AG09309 (cell line): ENCODE measurements around the gene TSC22D1.

ENCODE experiments used
- DNase-seq: peaks from one replicate; pipeline ENCODE4 v3.0.0-alpha.2; 2010; ENCODE audit warnings: low read depth
- H3K4me3 ChIP-seq: 2 replicates; pipeline ENCODE4 v1.5.1; 2011; ENCODE audit warnings: mild to moderate bottlenecking, low read depth, low read length, moderate library complexity; ENCODE audit not compliant: control insufficient read depth
- TF ChIP-seq, protein P1 (sequence below): IDR thresholded peaks from 2 replicates; pipeline ENCODE4 v1.5.1; 2011; ENCODE audit warnings: mild to moderate bottlenecking, low read depth, low read length, inconsistent platforms; ENCODE audit not compliant: insufficient read depth, control insufficient read depth; ENCODE audit errors: missing control alignments

TSC22D1 gene

DNA sequence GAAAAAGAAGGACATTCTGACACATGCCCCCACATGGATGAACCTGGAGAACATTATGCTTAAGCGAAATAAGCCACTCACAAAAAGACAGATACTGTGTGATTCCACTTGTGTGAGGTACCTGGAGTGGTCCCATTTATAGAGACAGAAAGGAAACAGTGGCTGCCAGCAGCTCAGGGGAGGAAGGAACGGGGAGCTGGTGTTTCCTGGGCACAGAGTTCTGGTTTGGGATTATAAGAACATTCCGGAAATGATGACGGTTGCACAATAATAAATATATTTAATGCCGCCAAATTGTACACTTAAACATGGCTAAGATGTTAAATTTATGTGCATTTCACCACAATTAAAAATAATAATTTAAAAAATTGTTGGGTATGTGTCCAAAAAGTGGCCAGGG is 169.5 kb downstream of the TSC22D1 start:
- no peak overlapping the region for H3K4me3 ChIP-seq
- no peak for DNase-seq
- TF ChIP-seq, protein P1, sequence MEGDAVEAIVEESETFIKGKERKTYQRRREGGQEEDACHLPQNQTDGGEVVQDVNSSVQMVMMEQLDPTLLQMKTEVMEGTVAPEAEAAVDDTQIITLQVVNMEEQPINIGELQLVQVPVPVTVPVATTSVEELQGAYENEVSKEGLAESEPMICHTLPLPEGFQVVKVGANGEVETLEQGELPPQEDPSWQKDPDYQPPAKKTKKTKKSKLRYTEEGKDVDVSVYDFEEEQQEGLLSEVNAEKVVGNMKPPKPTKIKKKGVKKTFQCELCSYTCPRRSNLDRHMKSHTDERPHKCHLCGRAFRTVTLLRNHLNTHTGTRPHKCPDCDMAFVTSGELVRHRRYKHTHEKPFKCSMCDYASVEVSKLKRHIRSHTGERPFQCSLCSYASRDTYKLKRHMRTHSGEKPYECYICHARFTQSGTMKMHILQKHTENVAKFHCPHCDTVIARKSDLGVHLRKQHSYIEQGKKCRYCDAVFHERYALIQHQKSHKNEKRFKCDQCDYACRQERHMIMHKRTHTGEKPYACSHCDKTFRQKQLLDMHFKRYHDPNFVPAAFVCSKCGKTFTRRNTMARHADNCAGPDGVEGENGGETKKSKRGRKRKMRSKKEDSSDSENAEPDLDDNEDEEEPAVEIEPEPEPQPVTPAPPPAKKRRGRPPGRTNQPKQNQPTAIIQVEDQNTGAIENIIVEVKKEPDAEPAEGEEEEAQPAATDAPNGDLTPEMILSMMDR, result no peak

DNA sequence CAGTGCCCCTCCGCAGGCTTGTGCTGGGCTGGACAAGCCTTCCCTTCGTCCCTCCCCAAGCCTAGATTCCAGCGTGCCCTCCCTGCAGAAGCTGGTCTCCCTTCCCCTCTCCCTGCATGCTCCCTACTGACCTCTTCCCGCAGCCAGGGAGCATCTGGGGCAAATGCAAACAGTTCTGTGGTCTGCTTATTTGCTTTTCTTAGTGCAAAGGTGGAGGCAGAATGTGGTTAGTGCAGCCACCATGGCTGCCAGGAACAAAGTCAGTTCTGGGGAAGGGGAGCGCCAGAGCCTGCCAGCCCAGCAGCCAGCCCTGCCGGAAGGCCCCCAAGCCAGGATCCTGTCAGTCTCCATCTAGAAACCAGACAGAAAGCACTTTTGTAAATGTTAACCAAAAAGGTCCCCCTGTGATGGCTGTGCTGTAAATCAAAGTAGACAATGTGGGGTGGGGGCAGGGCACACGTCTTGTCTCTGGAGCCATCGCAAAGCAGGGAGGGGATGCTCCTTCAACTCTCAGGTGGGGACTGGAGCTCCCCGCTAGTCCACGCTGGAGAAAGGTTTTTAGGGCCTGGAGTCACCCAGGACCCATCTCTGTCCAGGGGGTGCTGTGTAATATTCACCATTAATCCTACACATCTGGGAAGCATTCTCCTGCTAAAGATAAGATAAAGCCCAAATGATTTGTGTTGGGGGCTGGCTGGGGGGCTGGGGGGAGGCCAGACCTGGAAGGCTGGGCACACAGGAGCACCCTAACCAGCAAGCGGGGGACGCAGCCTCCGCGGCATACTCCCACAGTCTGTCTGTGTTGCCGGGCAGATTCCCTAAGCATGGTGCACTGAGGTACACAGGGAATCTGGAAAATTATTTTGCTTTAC is 171.6 kb downstream of the TSC22D1 start:
- H3K4me3 ChIP-seq, result no peak overlapping the region
- TF ChIP-seq, protein P1, result no peak
- no peak for DNase-seq

DNA sequence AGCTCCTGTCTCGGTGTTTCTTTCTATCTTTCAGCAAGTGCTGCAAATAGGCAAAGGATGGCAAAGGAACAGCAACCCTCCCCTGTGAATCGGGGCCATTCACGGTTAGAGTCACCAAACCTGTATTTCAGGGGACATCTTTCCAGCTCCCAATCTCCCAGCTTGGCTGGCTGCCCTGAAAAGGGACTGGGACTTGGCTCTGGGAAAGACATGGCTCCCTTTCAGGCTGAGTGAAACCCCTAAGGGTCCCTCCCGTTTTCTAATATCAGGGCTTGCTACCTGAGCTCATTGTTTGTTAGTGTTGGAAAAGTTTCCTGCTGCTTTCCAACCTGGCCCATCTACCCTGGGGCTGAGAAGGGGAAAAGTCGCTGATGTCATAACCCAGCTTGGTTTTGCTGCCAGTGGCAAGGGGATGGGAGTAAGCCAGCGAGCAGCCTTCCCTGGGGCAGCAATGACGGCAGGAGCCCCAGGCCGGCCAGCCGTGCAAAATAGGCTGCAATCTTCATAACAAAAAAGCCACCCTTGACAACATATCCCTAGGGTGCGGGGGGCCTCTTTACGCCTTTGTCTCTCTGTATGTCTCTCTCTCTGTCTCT is 172.6 kb downstream of the TSC22D1 start:
- H3K4me3 ChIP-seq, result no peak overlapping the region
- TF ChIP-seq, protein P1, result no peak
- DNase-seq, result no peak

DNA sequence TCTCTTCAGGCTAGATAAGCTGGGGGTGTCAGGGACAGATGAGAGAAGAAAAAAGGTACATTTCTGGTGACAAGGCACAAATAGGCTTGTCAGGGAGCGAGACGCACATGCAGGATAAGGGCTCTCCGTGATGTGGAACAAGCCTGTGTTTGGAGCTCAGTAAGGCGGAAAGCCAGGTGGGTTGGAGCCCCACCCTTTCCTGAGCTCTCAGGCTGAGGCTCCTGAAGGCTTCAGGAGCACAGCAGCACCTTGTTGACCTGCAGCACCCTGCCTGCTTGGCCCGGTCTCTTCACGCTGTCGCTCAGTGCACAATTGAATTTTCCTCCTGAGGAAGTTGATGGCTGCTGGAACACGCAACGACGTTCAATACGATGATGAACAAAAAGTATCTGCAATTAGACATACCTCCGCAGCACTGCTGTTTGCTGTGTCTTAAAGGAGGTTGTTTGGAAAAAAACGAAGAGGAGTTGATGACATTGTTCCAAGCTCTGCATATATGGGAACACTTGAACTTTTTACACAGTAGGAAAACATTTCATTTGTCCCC is 173.2 kb downstream of the TSC22D1 start:
- TF ChIP-seq, protein P1, result no peak
- DNase-seq, result no peak

DNA sequence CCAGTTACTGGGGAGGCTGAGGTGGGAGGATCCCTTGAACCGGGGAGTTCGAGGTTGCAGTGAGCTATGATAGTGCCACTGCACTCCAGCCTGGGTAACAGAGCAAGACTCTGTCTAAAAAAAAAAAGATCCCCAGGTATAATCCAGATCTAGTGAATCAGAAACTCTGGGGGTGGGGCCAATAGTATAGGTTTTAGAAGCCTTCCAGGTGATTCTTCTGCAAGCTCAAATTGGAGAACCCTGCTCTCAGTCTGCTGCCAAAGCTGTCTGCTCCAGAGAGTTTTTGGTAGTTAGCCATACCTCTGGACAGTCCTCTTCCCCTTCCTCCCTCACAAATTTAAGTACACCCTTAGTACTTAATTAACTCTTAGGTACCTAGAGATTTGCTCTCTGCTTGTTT is 174.6 kb downstream of the TSC22D1 start:
- TF ChIP-seq, protein P1, result no peak
- DNase-seq, result no peak
- no peak overlapping the region for H3K4me3 ChIP-seq

More for the DNA sequence above, 173.2 kb downstream of the TSC22D1 start:
- H3K4me3 ChIP-seq, result no peak overlapping the region

DNA sequence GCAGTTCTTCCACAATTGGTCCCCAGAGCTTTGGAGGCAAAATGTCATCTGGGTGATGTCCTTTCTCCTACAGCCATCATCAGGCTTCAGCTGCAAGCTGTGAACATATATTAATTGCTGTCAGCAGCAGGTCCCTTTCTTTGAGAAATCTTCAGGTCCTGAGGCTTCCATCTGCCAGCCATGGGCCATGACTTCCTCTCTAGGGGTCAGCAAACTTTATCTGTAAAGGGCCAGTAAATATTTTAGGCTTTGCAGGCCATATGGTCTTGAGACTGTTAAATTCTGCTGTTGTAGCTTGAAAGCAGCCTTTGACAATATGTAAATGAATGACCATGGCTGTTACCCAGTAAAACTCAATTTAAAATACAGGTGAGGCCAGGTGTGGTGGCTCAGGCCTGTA is 175.4 kb downstream of the TSC22D1 start:
- TF ChIP-seq, protein P1, result no peak
- no peak for DNase-seq

More for the DNA sequence above, 175.4 kb downstream of the TSC22D1 start:
- H3K4me3 ChIP-seq, result no peak overlapping the region
